Measurements from ENCODE around the gene KRT77.
"Not testable (repeated sequence)": the region's sequence is repeated elsewhere in the genome, so short reads cannot be mapped to it uniquely, and the experiment has no call there.

The KRT77 gene

DNA sequence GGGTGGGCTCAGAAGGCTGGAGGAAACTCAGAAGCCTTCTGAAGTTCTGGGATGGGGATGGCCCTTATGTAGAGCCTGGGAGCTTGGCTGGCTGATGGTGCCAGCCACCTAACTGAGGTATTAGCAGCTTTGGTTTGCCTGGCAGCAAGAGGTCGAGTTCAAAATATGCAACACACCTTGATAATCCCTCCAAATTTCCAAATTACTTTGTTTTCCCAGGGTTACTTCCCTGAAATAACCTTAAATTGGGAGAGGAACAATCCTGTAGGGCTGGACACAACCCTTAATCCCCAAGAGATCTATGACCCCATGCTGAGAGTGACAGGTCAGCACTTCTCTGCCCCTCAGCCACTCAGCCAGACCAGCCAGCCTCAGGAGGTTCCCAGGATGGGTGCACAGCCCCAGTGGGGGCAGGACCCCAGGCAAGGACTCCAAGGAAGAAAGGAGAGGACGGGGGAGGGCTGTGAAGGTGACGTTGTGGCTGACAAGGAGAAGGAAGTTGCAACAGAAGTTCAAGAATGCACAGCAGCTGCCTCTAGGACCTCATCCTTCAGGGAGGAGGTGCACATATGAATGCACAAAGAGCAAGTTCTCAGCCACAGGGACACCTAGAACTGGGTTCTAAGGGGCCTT lies 18.6 kb upstream of the KRT77 start:
- no peak for DNase-seq

DNA sequence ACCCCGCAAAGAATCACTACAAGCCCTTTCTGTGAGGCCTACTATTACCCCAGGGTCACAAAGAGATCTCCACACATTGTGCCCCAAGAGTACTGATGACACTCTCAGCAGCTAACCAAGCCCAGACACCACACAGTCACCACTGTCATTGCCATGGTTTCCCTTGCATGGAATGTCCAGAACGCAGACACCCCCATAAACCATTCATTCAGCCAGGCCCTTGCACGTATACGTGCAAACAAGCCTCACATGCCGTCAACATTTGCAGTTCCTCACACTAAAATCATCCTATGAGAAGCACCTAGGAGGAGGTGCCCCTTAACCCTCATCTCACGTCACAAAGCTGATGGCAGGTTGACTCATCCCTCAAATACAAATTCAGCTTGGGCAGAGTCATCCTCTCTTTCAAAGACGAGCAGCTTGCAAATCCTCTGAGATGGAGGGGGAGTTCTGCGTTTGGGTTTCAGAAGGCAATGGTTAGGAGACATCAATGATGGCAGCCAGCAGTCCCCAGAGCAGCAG lies 17.1 kb upstream of the KRT77 start:
- no peak for DNase-seq

DNA sequence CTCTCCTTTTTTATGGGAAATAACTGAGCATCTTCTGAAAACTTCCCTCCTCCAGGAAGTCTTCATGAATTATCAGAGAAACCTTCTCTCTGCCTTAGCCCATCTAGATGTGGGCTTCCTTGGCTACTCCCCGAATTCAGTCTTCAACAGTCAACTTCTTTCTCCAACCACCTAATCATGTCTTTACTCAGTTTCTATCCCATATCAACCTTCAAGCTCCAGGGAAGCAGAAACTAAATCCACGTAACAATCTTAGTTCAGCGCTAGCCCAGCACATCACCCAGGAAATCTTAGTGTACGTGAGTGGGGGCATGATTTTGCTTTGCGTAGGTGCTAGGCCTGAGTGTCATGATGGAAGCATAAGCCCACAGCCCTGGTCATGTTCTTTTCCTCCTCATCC lies 12.7 kb upstream of the KRT77 start:
- no peak for DNase-seq

DNA sequence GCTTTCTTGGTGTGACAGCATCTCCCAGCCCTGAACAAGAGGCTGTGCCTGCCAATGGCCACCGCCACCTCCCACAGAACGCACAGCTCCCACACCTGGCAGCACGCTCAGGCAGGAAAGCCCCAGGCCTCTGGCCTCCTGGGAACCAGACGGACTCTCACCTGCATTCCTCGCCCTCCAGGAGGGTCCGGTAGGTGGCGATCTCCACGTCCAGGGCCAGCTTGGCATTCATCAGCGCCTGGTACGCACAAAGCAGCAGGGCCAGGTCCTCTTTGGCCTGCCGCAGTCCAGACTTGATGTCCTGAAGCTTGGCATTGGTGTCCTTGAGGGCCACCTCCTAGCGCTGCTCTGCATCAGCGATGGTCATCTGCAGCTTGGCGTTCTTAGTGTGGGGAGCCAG lies 12.1 kb upstream of the KRT77 start:
- no peak for DNase-seq

DNA sequence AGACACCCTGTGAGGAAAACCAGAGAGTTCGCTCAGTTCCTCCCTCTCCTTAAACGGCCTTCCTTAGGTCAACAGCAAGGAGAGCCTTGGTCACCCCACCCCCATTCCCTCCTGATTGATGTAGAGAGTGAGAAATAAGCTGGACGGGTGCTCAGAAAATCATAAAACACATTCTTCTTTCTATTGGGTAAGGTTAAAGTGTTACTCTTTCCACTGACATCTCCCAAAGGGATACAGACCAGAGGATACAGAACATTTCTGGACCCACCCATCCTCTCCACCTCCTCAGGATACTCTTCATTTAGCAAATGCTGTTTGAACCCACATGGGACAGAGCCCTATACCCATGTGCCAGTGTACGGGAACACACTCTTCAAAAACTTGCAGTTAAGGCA lies 11.6 kb upstream of the KRT77 start:
- no peak for DNase-seq

DNA sequence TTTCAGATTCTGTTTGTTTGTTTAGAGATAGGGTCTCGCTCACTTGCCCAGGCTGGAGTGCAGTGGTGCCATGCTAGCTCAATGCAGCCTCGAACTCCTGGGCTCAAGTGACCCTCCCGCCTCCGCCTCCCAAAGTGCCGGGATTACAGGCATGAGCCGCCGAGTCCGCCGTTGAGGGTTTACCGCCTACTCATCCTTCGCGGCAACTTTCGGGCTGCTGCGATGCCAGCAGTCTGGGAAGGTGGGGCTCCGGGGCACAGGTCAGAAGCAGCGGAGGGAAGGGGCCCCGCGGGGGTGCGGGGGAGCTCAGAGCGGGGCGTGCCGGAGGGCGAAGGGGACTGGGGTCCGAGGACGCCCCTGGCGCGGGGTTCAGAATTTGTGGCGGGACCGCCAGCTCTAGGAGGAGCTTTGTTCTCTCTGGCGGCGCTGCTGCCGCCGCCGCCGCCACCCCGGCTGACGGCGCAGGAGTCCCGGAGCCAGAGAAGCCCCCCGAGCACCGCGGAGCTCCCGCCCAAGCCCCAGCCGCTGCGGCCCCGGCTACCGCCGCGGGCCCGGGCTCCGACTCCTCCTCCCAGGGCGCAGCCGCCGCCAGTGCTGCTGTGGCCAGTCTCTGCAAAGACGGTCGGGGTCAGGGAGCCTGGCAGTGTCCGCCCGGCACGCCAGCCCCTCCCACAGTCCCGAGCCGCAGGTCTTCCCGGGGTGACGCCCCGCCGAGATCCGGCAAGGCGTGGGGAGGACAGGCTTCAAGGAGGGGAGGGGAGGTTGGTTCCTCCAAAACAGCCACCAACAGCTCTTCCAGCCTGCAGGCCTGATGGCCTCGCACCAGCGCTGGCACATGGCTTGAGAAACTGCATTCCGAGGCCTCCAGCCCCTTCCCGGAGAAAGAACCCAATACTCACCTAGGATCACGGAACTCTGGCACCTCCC lies 10.9 kb upstream of the KRT77 start:
- no peak for DNase-seq

DNA sequence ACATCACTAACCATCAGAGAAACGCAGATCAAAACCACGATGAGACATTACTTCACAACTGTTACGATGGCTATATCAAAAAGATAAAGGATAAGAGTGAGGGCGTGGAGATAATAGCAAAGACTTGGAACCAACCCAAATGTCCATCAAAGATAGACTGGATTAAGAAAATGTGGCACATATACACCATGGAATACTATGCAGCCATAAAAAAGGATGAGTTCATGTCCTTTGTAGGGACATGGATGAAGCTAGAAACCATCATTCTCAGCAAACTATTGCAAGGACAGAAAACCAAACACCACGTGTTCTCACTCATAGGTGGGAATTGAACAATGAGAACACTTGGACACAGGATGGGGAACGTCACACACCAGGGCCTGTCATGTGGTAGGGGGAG lies 8.8 kb upstream of the KRT77 start:
- DNase-seq = not testable (repeated sequence)

DNA sequence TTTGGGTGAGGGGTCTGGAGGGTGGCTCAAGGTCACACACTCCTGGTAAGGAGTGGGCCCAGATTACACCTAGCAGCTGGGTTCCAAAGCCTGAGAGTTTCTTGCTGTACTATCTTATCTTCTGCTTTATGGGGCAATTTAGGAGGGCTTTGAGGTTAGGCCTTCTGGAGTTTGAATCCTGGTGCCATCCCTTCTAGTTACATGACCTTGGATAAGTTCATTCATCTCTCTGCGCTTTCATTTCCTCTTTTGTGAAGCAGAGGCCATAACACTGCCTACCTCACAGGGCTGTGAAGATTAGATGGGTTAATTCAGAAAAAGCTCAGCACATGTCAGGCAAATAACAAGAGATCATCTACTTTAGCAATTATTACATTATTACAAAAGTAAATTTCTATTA lies 7.4 kb upstream of the KRT77 start:
- DNase-seq = no peak

DNA sequence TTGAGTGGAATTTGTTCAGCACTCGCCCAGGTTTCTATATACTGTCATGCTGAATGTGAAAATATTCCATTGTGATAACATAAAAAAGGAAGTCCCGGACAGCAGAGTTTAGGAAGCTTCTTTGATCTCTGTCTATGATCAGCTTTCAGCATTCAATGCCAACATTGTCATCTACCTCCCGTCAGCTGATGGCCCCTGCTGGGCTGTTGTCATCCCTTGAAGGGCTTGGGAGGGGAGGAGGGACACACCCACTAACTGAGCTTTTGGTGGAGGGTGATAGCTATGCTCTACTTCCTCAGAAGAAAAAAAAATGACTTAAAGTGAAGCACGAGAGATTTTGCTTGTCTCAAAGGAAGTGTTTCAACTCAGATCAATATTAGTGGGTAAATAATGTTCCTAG lies 4.7 kb upstream of the KRT77 start:
- DNase-seq = no peak

DNA sequence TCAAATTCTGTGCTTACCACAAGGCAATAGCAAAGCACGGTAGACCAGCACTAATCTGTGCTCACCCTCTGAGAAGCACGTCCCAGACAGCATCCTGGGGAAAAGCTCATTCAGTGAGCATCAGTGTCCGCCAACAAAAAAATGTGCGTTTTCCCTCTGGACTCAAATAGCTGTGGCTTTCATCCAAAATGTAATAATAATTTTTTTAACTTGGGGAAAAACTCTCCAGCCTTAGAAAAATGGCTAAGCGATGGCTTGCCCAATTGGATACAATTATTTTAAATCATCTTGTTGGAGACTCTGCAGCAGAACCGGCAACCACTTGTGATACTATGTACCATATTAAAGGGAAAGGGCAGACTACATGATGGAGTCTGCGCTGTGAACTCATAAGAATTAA lies 1.1 kb upstream of the KRT77 start:
- no peak for DNase-seq

DNA sequence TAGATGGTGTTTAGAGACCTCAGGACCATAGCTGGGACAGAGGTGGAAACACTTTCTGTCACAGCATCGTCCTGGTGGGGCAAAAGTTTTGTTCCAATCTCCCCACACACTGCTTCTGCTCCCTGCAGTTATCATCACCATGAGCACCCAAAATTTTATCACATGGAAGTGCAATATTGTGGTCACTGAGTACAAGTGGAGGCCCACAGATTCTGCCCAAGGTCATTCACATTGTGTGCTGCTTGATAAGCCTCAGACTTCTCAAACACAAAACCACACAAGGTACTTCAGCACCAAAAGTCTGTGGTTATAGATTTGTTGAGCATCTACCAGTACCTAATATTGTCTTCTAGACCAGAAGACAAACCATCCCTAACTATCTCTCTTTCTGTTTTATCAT lies 554 bp upstream of the KRT77 start:
- no peak for DNase-seq

DNA sequence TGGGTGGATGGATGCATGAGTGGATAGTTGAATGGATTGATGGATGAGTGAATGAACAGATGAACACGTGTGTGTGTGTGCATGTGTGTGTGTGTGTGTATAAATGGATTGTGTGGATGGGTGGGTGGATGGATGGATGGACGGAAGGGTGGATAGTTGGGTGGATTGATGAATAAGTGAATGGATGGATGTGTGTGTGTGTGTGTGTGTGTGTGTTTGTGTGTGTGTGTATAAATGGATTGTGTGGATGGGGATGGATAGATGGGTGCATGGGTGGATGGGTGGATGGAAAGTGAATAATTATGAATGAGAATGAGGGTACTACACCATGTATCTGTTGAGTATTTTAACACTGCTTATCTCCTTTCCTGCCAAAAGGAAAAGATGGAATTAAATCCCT lies 986 bp downstream of the KRT77 start:
- no peak for DNase-seq

DNA sequence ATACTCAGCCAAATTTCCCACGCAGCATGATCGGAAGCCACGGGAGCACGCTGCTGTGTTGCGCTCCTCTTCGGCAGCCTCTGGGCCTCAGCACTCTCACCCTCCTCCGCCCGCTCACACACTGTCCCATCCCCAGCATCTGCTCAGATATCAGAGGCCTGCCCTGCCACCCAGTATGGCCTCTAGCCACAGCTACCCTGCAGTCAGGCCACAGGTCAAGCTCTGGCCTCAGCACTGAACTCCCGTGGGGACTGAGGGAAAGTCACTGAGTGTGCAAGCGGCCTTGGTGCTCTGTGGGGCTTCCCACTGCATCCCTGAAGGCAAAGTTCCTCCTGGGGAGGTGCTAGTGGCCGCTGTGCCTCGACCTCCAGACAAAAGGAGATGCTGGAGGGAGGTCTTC lies 2.0 kb downstream of the KRT77 start:
- DNase-seq = no peak

DNA sequence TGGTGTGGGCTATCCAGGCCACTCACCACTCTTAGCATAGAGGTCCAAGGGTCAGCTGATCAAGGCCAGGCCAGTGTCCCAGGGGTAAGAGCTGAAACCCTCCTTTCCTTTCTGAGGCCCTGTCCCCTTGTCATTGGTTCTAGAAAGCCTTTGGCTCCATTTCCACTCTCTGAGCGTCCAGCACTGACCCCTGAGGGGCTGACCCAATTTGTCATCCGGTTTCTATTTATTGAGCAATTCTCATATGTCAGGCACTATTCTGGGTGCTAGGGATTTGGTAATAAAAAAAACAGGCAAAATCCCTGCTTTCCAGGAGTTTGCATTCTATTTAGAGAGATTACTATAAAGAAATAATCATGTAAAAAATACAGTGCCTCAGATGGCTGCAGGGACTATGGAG lies 3.4 kb downstream of the KRT77 start:
- no peak for DNase-seq

DNA sequence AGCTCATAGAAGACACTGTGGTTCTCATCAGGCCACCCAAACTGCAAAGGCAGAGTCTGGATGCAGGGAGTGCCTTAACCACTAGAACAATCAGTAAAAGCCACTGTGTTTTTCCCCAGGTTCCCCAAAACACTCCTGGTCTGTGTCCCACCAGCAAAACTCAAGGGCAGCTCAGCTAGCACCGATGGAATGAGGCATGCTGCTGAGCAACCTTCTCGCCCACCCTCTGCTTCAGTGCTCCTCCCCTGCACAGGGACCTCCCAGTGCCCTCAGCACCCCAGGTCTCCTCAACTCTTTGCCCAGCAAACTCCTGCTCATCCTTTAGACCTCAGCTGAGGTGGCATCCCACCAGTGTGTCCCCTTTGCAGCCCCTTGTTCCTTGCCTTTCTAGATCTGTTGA lies 4.0 kb downstream of the KRT77 start:
- no peak for DNase-seq

DNA sequence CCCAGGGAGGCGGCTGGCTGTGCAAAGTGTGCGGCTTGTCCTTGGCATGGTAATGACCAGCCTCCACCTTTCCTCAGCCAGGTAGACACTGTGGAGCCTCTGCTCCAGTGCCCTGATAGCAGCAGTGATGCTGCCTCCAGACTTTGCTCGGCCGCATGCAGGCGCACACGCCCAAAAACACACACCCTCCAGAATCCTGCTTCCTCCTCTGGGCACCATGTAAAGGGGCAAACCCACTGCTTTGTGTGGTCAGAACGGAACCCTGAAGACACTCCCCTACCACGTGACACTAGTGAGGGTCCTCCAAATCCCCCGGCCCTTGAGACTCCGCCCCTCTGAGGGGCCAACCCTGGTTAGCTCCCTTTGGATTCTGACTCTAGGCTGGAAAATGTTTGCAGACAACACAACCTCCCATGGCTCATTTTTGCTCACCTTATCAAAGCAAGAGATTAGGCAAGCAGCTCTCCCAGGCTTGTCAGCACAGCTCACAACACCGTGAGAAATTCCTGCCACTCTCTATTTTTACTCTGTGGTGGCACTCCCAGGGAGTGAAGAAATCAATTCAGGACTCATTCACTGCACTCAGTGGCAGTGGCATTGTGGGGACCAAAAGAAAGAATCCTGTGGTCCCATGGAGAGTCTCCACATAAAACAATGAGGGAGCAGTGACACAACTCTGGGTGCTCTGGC lies 4.5 kb downstream of the KRT77 start:
- no peak for DNase-seq

DNA sequence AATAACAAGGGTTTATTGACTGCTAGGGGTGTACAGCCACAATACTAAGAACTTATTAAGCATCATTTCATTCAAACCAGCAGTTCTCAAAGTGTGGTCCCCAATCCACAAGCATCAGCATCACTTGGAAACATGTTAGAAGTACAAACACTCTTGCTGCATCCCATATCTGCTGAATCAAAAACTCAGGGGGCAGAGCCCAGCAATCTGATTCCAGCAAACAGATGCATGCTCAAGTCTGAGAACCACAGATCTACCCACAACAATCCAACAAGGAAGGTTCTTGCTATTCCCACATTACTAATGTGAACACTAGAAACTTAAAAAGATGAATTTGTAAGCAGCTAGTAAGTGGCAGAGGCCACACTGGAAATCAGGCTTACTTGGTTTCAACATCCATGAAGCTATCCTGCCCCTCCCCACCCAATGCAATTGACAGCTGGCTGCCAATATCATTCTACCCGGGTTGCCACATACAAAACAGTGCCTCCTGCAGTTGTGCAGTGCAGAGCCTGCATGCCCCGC lies 6.2 kb downstream of the KRT77 start:
- no peak for DNase-seq

DNA sequence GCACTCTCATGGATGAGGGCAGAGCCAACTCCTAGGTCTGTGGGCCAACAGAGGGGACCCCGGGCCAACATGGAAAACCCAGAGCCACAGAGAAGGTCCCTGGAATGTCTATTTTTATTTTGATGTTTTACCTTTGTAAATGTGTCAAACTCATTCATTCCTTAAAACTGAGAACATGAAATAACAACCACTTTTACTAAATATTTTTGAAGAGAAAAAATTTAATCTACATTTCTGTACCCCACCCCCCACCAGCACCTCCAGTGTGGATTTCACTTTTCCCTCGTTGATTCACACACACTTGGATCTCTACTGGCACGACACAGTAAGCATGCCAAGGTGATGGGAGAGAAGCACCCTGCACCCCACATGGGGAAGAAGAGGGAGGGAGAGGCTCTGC lies 6.7 kb downstream of the KRT77 start:
- DNase-seq = no peak

DNA sequence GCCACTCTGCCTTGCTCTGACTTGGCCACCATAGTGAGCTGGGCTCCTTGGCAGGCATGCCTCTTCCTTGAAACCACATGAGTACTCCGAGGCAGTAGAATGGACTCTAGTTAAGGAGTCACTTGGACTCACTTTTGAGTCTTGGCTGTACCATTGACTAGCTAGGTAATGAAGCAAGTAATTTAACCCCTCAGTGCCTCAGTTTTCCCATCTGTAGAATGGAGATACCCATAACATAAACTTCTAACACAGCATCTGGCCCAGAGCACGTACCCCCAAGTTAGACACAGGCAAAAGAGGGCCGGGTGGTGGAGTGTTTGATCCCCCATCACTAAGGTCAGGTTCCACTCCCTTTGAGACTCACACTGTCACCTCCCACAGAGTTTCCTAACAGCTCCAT lies 8.3 kb downstream of the KRT77 start:
- DNase-seq = no peak

DNA sequence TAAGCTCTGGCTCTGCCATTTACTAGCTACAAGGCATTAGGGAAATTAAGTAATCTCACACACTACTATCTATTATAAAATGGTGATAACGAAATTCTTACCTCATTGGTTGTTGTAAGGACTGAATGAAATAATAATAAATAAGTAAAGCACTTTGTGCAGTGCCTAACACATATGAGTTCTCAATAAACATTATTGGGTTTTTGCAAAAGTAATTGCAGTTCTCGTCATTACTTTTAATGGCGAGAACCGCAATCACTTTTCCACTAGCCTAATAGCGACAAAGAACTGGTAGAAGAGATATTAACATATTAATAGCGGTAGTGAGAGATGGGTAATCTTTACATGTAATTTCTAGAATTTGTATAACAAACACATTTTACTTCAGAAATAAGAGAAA lies 9.2 kb downstream of the KRT77 start:
- no peak for DNase-seq

DNA sequence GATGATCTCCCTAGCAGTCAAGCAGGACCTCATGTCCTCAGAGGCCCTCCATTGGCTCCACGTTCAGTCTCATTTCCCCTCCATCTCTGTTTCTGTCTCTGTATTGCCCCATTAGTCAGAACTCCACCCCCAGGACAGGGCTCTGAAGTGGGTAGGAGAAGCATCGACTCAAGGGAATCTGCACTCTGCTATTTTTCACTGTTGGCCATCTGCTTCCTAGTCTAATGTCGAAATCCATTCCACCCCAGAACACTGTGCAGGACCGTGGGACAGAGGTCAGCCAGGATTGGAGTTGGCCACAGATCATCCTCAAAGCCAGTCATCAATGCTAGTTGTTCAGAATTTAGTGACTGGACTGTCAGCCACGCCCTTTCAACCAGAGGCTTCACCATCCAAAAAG lies 10.1 kb downstream of the KRT77 start:
- no peak for DNase-seq

DNA sequence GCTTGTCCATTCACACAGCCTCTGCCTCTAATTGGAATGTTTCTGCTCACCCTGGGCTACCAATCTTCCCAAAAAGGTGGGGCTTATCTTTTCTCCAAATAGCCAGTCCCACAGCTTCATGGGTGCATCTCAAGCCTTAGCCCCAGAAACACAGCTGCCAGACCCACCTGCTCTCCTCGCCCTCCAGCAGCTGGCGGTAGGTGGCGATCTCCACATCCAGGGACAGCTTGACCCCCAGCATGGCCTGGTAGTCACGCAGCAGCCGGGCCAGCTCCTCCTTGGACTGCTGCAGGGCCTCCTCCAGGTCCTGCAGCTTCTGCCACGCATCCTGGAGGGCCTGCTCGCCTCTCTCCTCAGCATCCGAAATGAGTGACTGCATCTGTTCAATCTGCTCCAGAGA lies 11.1 kb downstream of the KRT77 start:
- DNase-seq = no peak

DNA sequence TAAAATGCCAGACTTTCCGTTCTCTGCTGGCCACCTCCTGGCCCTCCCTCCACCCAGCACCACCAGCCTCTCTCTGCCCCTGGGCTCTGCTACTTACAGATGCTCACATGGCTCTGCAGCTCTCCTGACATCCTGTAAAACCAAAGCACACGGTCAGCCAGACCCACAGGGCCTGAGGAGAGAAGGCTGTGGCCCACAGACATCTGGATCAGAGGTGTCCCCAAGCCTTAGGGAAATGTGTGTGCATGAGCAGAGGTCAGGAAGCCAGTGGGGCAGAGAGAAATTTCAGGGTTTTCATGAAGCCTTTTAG lies 11.5 kb downstream of the KRT77 start:
- no peak for DNase-seq

All from NCI-H510A treated with DMSO at 0.1 percent for 48 hours (cell line).